ENCODE measurements around the gene GPHB5.

- no peak for TF ChIP-seq POLR2A (IDR thresholded peaks at IDR 0.05)
- TF ChIP-seq, protein P1, sequence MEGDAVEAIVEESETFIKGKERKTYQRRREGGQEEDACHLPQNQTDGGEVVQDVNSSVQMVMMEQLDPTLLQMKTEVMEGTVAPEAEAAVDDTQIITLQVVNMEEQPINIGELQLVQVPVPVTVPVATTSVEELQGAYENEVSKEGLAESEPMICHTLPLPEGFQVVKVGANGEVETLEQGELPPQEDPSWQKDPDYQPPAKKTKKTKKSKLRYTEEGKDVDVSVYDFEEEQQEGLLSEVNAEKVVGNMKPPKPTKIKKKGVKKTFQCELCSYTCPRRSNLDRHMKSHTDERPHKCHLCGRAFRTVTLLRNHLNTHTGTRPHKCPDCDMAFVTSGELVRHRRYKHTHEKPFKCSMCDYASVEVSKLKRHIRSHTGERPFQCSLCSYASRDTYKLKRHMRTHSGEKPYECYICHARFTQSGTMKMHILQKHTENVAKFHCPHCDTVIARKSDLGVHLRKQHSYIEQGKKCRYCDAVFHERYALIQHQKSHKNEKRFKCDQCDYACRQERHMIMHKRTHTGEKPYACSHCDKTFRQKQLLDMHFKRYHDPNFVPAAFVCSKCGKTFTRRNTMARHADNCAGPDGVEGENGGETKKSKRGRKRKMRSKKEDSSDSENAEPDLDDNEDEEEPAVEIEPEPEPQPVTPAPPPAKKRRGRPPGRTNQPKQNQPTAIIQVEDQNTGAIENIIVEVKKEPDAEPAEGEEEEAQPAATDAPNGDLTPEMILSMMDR (IDR thresholded peaks at IDR 0.05), result no peak
- no peak for TF ChIP-seq POLR2AphosphoS5 (IDR thresholded peaks at IDR 0.05)
Measured at GRCh38 chr14:63322472-63322871, 3.7 kb upstream of the GPHB5 start.

Data from stomach (tissue), 4 donors.